NCI-H1694 treated with DMSO at 0.1 percent for 48 hours (cell line): ENCODE measurements around the gene SNRNP25.
"Not testable (repeated sequence)": the region's sequence is repeated elsewhere in the genome, so short reads cannot be mapped to it uniquely, and the experiment has no call there.

Experiments
- DNase-seq: peaks from one replicate; lab custom pipeline; 2025; lab: John Stamatoyannopoulos, UW

SNRNP25 gene

GRCh38 chr16:53346-54236, at the start of gene SNRNP25, which contains the start of gene POLR3K:
Gene SNRNP25, plus strand, starts transcription at chr16:53828. Its CDS starts 189 bp downstream, at chr16:54017.
Gene POLR3K, minus strand, starts transcription at chr16:53608. Its CDS starts 22 bp downstream, at chr16:53586.
- peak; percentile 90 for DNase-seq

DNA sequence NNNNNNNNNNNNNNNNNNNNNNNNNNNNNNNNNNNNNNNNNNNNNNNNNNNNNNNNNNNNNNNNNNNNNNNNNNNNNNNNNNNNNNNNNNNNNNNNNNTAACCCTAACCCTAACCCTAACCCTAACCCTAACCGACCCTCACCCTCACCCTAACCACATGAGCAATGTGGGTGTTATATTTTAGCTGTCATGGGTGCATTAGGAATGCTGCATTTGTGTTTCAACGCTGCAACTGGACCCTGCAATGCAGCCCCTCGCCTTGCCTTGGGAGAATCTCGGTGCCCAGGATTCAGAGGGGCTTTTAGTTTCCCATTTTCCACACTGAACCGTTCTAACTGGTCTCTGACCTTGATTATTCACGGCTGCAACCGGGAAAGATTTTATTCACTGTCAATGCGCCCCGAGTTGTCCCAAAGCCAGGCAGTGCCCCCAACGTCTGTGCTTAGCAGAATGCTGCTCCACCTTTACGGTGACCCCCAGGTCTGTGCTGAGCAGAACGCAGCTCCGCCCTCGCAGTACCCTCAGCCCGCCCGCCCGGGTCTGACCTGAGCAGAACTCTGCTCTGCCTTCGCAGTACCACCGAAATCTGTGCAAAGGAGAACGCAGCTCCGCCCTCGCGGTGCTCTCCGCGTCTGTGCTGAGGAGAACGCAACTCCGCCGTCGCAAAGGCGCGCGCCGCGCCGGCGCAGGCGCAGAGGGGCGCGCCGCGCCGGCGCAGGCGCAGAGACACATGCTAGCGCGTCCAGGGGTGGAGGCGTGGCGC, 43.5 kb upstream of the SNRNP25 start:
- no peak for DNase-seq

GRCh38 chr16:10772-11171, 42.9 kb upstream of the SNRNP25 start:
- peak; percentile 47 for DNase-seq

DNA sequence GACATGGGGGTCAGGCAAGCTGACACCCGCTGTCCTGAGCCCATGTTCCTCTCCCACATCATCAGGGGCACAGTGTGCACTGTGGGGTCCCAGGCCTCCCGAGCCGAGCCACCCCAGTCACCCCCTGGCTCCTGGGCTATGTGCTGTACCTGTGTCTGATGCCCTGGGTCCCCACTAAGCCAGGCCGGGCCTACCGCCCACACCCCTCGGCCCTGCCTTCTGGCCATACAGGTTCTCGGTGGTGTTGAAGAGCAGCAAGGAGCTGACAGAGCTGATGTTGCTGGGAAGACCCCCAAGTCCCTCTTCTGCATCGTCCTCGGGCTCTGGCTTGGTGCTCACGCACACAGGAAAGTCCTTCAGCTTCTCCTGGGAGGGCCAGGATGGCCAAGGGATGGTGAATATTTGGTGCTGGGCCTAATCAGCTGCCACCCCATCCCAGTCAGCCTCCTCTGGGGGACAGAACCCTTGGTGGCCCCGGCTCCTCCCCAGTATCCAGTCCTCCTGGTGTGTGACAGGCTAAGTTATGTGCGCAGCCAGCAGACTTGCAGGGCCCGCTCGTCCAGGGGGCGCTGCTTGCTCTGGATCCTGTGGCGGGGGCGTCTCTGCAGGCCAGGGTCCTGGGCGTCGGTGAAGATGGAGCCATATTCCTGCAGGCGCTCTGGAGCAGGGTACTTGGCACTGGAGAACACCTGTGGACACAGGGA, 36.4 kb upstream of the SNRNP25 start:
- DNase-seq = not testable (repeated sequence)

GRCh38 chr16:20886-21285, 32.7 kb upstream of the SNRNP25 start:
- not testable (repeated sequence) for DNase-seq

GRCh38 chr16:24151-24550, 29.5 kb upstream of the SNRNP25 start:
- not testable (repeated sequence) for DNase-seq

DNA sequence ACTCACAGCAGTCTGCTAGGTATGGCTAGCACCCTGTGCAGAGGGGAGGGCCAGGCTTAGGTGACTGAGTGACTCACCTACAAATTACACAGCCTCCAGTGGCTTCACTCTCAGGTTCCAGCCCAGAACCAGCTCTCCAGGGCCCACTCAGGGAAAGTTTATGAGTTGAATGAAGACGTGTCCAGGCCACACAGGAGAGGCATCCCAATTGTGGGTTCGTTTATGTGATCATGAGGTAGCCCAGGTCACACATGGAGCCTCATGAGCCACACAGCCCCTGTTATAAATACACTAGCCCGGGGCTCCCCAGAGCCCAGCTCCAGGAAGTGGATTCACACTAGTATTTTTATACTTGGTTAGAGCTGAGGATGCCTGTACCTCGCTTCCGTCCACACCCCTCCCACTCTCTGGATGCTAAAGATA, 27.7 kb upstream of the SNRNP25 start:
- DNase-seq = not testable (repeated sequence)

GRCh38 chr16:30627-31026, 23.0 kb upstream of the SNRNP25 start:
- not testable (repeated sequence) for DNase-seq

DNA sequence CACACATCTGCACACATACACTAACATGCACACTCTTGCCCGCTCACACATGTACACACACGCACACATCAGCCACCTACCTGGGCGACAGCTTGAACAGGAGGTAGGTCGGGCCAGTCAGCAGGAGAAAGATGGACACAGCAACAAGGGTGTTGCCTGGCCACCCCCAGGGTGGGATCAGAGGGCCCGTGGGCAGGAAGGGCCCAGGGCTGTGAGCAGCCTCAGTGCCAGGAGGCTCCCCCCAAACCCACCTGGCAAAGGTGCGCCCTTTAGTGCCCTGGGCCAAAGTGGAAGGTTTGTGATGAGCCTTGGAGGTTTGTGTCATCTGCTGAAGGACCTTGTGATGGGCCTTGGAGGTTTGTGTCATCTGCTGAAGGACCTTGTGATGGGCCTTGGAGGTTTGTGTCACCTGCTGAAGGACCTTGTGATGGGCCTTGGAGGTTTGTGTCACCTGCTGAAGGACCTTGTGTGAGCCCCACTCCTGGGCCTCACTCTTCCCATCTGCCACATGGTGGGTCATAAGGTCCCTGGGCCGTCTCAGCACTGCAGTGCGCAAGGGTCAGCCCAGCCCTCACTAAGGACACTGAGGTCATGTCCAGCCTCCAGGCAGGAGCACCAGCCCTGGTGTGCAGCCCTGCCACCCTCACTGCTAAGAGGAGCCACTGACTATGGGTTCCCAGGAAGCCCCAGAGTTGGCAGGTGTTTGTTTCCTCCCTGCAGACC, 20.3 kb upstream of the SNRNP25 start:
- DNase-seq = not testable (repeated sequence)

GRCh38 chr16:33877-34647, 19.6 kb upstream of the SNRNP25 start:
- no peak for DNase-seq

DNA sequence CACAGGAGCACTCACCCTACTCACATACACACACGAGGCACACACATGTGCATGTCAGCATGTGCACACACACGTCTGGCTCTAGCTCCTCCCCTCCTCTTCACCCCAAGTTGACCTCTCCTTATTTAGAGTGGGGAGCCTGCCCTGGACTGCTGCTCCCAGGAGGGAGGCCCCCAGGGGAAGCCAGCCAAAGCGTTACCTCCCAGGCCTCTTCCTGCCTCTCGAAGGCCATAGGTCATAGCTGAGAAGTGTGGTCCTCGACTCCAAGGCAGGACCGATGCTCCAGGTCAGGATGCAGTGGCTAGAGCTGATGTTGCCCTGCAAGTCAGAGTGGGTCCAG, 19.0 kb upstream of the SNRNP25 start:
- DNase-seq = no peak

GRCh38 chr16:35011-35677, 18.5 kb upstream of the SNRNP25 start:
- DNase-seq = no peak

DNA sequence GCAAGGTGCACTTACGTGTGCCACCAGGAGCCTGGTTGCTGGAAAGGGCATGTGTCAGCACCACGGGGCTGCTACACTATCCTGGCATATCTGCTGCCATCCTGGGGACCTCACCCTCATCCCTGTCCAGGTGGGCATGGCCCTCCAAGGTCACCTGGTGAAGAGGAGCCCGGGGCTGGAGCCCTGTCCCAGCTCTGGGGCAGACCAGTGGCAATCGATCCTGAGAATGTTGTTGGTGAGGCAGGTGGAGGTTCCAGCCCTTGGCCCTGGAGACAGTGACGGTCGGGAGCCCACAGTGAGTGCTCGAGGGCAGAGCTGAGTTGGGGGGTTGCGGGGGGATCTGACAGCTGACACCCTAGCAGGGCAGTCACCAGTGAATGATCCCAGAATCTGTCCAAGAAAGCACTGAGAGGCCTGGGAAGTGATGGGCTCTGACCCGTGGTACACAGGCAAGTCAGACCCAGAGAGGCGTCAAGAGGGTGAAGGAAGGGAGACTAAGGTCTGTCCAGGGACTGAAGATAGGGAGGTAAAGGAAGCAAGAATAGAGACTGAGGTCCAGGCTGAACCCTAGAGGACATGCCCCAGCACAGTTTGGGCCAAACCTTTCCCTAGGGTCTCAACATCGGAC, 17.8 kb upstream of the SNRNP25 start:
- DNase-seq = no peak

DNA sequence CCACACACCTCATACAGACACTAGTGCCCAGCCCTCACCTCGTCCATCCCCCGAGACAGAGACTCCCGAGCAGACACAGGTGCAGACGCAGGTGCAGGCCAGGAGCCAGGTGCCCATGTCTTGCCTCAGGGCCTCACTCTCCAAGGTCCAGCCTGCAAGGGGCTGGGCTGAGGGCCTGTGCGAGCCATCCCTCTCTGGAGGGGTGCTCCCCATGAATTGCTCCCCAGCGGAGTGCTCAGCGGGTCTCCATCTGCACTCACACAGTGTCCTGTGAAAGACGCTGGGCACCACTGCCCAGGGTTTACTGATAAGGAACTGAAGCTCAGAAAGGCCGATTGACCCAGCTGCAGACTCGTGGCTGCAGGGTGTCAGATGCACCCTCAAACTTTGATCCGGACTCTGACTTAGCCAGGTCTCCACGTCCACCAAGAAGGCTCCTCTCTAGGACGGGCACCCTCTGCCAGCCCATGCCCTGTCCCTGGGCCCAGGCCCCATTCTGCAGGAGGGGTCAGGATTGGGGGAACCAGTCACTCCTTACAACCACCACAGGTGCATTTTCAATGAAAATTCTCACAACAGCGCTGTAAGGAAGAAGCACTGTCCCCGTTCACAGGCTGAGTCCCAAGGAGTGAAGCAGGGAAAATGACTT, 17.2 kb upstream of the SNRNP25 start:
- no peak for DNase-seq

DNA sequence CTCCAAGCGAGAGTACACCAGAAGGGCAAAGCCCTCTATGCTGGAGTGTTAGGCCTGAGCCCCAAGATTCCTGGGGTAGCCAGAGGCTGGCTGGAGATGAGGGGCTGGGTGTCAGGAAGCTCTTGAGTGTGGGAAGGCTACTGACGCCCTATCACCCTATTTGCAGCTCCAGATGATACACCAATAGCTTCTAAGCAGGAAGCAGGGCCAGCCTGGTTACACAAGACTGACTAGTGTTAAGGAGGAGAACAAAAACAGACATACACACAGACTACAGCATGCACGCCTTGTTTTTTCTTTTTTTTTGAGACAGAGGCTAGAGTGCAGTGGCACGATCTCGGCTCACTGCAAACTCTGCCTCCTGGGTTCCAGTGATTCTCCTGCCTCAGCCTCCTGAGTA, 16.1 kb upstream of the SNRNP25 start:
- DNase-seq = no peak

DNA sequence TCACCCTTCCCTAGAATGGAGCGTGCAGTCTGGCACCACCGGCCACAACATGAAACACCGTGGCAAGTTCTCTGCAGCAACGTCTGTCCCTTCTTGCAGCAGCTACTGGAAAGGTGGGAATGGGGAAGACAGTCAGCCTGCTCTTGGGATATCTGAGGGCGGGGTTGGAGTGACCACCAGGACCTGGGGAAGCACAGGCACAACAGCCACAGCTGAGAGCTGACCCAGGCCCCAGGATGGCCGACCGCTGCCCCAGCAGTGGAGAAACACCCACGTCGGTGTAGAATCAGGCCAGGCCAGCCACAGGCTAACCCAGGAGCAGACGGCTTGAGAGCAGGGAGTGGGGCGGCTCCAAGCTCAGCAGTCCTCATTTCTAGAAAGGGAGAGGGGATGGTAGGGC, 15.4 kb upstream of the SNRNP25 start:
- not testable (repeated sequence) for DNase-seq

GRCh38 chr16:38941-39892, 14.4 kb upstream of the SNRNP25 start:
- no peak for DNase-seq

DNA sequence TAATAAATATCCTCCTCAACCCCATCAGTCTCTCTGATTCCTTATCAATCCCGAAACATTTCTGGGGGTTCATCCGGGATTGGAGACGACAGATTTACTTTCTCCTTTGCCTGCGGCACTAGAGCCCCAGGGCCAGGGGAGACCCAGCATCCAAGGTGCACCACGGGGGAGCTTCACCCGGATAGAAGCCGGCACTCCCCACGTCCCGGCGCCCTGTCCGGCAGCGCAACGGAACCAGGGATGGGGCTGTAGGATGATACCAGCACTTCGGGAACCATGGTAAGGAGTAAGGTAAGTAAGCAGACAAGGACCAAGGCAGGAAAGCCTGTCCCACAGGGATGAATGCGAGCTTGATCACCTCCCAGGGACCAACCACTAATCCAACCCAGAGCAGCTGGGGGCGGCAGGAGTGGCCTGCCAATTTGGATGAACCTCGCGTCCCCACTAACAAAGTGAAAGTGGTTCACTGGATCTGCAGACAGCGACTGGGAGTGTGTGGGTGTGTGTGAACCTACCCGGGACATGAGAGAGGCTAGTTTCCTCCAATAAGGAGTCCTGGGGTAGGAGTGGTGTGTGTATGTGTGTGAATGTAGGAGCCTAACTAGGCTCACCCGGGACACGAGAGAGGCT, 12.1 kb upstream of the SNRNP25 start:
- DNase-seq = no peak
